Right atrium auricular region (tissue), 2 donors: Measurements from ENCODE around the gene MICAL3. TPM values are rescaled to one million over a fixed set of nuclear protein-coding genes. Genes with fewer than 3 reads are reported as not detected.

ENCODE experiments used
- DNase-seq: peaks from one replicate; pipeline ENCODE4 v3.0.0-alpha.2; 2019; ENCODE audit warnings: low spot score
- H3K27ac ChIP-seq, 2 donors: fragments of 200-600 bp; sonication (generic); 1 replicate in 1 of 2; 2 replicates in 1 of 2; pipeline ENCODE4 v1.5.1; 2016 to 2019
- H3K27me3 ChIP-seq, 2 donors: fragments of 200-600 bp; sonication (generic); one replicate each; pipeline versions ENCODE4 v1.5.1 to v1.6.0; 2017 to 2019
- H3K36me3 ChIP-seq: fragments of 200-600 bp; sonication (generic); one replicate; pipeline ENCODE4 v1.5.1; 2016
- H3K4me1 ChIP-seq, 2 donors: fragments of 200-600 bp; sonication (generic); one replicate each; pipeline versions ENCODE4 v1.5.1 to v1.6.0; 2017 to 2019
- H3K4me3 ChIP-seq, 2 donors: fragments of 200-600 bp; sonication (generic); 1 replicate in 1 of 2; 2 replicates in 1 of 2; pipeline ENCODE4 v1.5.1; 2017 to 2019; ENCODE audit warnings: mild to moderate bottlenecking in 1 of 2, moderate library complexity in 1 of 2
- H3K9me3 ChIP-seq, 2 donors: fragments of 200-600 bp; sonication (generic); one replicate each; pipeline ENCODE4 v1.5.1; 2019
- CTCF ChIP-seq, 2 donors: fragments of 200-600 bp; sonication (generic); IDR thresholded peaks; one replicate each; pipeline ENCODE4 v1.5.1; 2019; ENCODE audit warnings: antibody characterized with exemption in 2 of 2
- total RNA-seq, 2 donors: library from RNA; depleted of rRNA; stranded (reverse); fragments of >200 nt; gene quantifications; one replicate each; pipeline ENCODE4 v1.1.0, GENCODE V29; 2016

Gene MICAL3
- total RNA-seq, 2 donors from 2014 or later, result 42.5 to 45.1 TPM

GRCh38 chr22:17871726-17872458 is 152.5 kb downstream of the MICAL3 start:
- no peak for TF ChIP-seq CTCF (IDR thresholded peaks at IDR 0.05)
- Histone ChIP-seq H3K4me1 (peaks cover 0 to 8% of the 10 kb centered on the region in 2 donors), H3K27me3 (no peaks in the 10 kb centered on the region), H3K9me3 (no peaks in the 10 kb centered on the region), H3K36me3 (peaks cover 64% of the 10 kb centered on the region), H3K27ac (peak overlapping the region; percentile 28 to 56), H3K4me3 (no peak overlapping the region)
- no peak for DNase-seq

GRCh38 chr22:17870407-17870806 is 154.0 kb downstream of the MICAL3 start:
- peak overlapping the region in 1 of 2 donors; percentile 56 for H3K27ac ChIP-seq

GRCh38 chr22:17869285-17870096 is 154.9 kb downstream of the MICAL3 start:
- no peak for TF ChIP-seq CTCF (IDR thresholded peaks at IDR 0.05)
- Histone ChIP-seq H3K9me3 (no peaks in the 10 kb centered on the region), H3K27me3 (no peaks in the 10 kb centered on the region), H3K27ac (peak overlapping the region; percentile 12 to 14), H3K4me1 (peaks cover 0 to 8% of the 10 kb centered on the region in 2 donors), H3K4me3 (no peak overlapping the region), H3K36me3 (peaks cover 76% of the 10 kb centered on the region)
- no peak for DNase-seq

More at GRCh38 chr22:17870407-17870806, 154.0 kb downstream of the MICAL3 start:
- peaks cover 0 to 8% of the 10 kb centered on the region in 2 donors for H3K4me1 ChIP-seq
- no peaks in the 10 kb centered on the region for H3K9me3 ChIP-seq
- no peak for DNase-seq
- no peak overlapping the region for H3K4me3 ChIP-seq
- no peak for TF ChIP-seq CTCF (IDR thresholded peaks at IDR 0.05)
- H3K36me3 ChIP-seq, result peaks cover 67% of the 10 kb centered on the region
- H3K27me3 ChIP-seq, result no peaks in the 10 kb centered on the region

- DNase-seq, result no peak
- no peaks in the 10 kb centered on the region for H3K9me3 ChIP-seq
- H3K36me3 ChIP-seq, result peaks cover 82% of the 10 kb centered on the region
- no peaks in the 10 kb centered on the region for H3K27me3 ChIP-seq
- no peak for TF ChIP-seq CTCF (IDR thresholded peaks at IDR 0.05)
- no peak overlapping the region for H3K4me3 ChIP-seq
- H3K4me1 ChIP-seq, result peaks cover 0 to 8% of the 10 kb centered on the region in 2 donors
- no peak overlapping the region for H3K27ac ChIP-seq
Measured at GRCh38 chr22:17868771-17869170, 155.6 kb downstream of the MICAL3 start.

GRCh38 chr22:17867160-17867785 is 157.1 kb downstream of the MICAL3 start:
- peaks cover 82% of the 10 kb centered on the region for H3K36me3 ChIP-seq
- peaks cover 0 to 8% of the 10 kb centered on the region in 2 donors for H3K4me1 ChIP-seq
- peak overlapping the region; percentile 62 to 70 for H3K27ac ChIP-seq

More at GRCh38 chr22:17867160-17867785, 157.1 kb downstream of the MICAL3 start:
- no peak overlapping the region for H3K4me3 ChIP-seq
- TF ChIP-seq CTCF (IDR thresholded peaks at IDR 0.05), result no peak
- no peaks in the 10 kb centered on the region for H3K9me3 ChIP-seq
- no peaks in the 10 kb centered on the region for H3K27me3 ChIP-seq
- DNase-seq, result no peak
